ENCODE results near the gene NHS.
"Not testable (repeated sequence)": the region's sequence is repeated elsewhere in the genome, so short reads cannot be mapped to it uniquely, and the experiment has no call there.

The NHS gene

DNA sequence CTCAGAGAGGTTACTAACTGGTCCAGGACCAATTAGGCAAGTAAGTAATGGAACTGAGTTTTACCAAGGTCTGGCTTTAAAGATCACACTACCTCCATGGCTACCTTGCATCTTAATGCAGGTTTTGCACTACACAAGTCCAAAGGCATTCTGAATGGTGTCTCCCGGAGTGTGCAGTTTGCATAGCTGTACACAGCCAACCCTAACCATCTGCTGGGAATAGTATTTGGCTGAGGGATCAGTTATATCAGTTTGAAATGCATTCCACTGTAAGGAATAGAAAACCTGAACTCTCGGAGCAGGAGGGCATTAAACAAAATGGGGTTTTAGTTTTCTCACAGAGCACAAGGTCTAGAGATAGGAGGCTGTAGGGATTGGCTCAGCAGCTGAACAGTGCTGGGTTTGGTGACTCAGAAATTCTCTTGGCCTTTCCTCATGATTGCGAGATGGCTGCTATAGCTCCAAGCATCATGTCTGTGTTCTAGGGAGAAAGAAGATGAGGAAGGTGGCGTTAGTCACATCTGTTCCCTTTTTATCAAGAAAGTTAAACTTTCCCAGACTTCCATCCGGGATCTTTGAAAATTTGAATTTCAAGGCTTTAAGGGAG lies 177.1 kb downstream of the NHS start:
- no peak for DNase-seq

DNA sequence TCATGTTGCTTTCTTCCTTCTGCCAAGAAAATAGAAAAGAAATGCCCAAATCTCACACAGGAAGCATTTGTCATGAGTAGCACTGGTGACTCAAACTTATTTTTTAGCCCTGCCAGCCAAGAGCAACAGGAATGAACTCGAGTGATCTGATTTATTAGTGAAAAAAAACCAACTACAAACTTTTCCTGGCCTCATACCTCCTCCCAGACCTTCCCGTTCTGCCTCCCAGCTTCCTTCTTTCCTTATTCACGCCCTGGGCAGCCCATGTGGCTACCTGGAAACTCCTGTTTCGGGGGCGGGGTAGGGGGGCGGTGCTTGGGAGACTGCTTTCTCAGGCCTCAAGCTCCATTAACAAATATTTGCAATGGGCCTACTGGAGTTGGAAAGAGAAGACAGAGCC lies 178.5 kb downstream of the NHS start:
- DNase-seq = no peak

DNA sequence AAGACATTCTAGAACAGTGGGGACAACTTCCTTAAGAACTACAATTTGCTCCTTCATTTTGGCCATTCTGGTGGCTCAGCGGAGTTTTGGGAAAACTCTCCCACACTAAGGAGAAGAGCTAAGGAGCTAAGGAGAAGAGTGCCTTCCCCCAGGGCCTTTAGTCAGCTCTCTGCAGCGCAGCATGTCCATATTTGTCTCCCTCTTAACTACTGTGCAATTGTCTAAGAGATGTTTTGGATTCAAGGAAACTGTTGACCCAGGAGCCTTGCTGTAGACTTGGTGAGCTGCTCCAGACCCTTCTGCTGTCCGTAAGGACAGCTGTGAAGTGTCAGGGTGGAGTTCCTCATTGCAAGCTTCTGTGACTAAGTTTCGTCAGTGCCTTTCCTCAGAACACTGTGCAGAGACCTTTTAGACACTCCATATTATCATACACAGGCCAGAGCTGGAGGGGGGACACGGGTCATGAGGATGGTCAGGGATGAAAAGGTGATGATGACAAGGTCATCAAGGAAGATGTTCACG lies 179.0 kb downstream of the NHS start:
- DNase-seq = no peak

DNA sequence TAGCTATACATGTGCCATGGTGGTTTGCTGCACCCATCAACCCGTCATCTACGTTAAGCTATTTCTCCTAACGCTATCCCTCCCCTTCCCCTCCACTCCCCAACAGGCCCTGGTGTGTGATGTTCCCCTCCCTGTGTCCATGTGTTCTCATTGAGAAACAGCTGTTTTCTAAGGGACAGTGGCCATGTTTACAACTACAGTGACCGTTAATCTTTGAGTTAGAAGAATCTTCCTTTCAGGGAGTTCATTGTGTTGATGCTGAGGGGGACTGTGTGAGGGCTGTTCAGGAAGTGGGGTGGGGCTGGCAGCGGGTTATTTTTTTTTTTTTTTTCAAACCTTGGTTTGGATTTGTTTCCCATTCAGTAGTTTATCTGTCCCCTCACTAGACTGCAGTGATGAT lies 179.9 kb downstream of the NHS start:
- DNase-seq = no peak

DNA sequence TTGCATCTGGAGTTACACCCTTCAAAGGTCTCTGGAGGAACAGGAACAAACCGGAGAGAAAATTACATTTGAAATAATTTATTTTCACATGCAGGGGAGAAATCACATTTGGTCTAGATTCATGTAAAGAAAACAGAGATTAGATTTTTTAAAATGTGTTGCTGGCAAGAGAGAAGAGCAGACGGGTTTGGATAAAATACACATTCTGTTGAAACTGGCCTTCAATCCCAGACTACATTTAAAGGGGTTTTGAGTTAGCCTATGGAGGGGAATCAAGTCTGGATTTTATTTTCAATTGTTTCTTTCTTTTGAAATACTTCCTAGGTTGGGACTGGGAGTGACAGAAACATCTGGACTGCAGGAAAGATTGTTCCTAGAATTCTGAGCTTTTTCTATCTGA lies 180.8 kb downstream of the NHS start:
- DNase-seq = no peak

DNA sequence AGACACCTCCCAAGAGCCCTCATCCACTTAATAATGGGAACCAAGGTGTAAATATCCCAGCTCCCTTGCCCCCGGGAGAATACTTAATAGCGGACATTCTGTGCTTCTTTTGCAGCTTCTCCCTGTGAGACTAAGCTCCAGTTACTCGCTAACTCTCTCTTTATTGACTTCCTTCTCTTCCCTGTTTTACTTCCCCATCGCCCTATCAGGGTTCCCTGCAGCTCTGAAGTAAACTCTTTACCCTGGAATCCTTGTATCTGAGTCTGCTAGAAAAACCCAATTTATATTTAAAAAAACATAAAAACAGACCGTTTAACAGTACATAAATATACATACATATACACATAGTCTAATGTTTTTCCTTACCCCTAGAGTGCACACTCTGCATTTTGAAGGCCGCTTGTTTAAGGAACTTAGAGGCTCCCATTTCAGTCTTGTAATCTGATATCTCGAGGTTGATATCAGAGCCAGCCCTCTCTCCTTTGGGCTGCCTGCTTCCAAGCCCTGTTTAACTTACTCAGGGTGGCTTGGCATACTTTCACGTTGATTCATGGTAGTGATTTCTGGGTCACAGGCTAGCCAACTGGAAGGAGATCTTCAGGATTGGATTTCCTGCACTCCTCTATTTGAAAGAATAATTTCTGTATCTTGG lies 184.9 kb downstream of the NHS start:
- DNase-seq = no peak

DNA sequence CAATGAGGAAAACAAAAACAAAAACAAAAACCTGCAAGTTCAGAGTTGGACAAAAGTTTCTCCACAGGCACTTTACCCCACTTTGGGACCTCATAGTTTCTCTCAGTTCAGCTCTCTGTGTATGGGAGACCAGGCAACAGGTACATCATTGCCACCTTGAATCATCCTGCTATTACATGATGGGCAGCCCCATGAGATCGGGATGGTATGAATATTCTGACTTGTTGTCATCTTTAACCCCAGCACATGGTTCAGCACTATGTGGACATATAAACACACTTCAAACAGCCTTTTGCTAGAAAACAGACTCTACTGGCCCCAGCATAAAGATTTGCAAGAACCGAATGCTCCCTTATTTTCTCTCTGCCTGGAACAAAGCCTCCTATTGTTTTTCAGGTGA lies 185.4 kb downstream of the NHS start:
- DNase-seq = no peak

DNA sequence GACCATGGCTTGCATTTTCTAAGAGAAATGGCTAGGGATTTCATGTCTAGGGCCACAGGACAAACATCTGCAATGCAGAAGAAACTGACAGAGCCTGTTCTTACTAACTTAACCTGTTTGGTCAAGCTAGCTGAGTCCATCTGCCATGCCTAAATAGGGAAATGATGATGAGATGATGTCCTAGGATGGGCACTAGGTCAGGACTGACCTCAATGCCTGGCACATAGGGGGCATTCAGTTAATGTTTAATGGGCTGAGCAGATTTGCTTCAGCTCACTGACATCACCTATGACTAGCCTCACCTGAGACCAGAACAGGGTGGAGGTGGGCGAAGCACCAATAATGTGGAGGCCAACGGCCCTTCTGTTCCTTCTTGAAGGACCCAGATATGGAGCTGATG lies 188.1 kb downstream of the NHS start:
- DNase-seq = no peak

DNA sequence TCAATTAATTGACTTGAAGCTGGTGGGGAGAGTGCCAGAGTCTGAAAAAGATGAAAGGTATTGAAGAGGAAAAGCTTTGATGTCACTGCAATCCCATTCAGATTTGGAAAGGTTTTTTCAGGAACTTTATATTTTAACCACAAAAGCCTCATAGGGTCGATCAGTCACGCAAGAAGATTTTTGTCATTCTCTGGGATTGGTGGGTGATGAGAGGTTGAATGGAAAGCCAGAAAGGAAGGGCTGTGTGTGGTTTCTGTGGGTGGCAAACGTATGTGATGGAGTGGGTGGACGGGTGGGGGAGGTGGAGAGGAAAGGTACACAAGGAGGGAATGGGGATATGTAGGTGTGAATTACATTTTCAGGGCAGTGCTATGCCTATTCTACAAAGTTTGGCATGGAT lies 188.5 kb downstream of the NHS start:
- no peak for DNase-seq

DNA sequence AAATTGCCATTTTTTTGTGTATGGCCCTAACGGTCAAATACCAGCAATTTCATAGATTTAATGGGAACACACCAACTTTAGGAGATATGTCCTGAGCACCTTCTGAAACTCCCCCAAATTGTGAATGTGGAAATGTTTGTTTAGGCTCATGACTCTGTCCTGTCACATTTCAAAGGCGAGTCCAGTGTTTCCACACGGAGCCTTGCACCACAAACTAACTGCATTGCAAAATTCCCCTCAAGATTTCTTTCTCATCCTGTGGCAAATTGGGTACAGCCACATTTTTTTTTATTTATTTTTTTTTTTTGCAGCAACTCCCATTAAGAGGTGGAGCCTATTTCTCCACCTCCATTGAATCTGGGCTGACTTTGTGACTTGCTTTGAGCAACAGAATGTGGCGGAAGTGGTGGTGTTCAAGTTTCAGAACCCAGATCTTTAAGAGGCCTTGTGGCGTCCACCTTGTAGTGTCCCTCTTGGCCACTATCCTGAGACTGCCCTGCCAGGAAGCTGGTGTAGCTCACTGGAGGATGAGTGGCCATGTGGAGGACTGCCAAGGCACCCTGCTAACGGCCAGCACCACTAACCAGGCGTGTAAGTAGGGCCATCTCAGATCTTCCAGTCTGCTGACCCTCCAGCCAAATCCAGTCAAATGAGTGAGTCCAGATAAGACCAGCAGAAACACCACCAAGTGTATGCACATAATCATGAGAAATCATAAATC lies 189.8 kb downstream of the NHS start:
- no peak for DNase-seq

DNA sequence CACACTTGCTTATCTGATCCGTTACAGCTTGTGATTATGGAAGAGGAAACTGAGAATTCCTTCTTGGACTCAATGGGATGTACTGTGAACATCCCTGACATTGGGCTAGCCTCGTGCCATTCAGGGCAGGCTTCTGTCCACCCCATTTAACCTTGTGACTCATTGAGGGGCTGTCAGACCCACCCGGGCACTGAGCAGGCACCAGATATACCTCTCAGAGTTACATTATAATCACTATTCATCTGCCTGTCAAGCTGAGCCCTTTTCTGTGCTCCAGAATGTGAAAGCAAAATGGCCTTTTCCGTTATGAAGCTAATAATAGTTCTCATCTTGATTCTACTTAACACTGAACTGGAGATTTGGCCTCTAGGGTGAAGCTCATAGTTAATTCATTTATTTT lies 191.7 kb downstream of the NHS start:
- DNase-seq = no peak

DNA sequence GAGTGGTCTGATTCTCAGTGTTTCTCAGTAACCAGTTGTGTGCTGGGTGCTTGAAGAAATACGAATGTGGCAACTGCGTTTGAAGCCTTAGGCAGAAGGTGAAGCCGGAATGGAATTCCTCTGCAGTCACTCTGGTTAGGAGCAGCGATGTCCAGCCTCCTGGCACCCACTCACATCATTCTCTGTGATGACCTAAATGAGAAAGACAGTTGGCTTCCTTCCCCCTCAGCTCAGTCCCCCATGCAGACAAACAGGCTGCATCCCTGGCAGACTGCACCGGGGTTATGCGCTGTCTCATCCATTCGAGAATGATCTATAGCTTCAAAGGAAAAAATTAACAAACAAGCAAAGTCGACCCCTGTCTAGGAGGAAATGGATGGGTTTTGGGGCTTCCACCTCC lies 192.2 kb downstream of the NHS start:
- no peak for DNase-seq

DNA sequence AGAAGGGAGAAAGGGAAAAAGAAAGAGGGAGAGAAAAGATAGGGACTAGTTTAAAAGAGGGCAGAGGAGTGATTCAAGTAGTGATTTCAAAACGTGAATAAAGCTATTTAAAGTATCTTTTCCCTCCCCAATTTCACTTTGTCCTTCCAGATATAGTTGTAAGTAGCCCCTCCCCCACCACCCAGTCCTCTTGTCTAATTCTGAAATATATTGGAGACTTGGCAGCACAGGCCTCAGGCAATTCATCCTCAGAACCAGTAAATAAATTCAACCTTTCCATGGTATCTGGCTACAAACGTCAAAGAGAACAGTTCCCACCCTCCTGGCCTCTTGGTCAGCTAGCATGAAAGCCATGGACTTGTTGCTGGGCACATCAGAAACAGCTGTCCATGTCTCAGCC lies 192.8 kb downstream of the NHS start:
- DNase-seq = no peak

DNA sequence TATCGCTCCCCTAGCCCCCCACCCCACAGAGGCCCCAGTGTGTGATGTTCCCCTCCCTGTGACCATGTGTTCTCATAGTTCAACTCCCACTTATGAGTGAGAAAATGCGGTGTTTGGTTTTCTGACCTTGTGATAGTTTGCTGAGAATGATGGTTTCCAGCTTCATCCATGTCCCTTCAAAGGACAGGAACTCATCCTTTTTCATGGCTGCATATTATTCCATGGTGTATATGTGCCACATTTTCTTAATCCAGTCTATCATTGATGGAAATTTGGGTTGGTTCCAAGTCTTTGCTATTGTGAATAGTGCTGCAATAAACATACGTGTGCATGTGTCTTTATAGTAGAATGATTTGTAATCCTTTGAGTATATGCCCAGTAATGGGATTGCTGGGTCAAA lies 193.8 kb downstream of the NHS start:
- DNase-seq = not testable (repeated sequence)

DNA sequence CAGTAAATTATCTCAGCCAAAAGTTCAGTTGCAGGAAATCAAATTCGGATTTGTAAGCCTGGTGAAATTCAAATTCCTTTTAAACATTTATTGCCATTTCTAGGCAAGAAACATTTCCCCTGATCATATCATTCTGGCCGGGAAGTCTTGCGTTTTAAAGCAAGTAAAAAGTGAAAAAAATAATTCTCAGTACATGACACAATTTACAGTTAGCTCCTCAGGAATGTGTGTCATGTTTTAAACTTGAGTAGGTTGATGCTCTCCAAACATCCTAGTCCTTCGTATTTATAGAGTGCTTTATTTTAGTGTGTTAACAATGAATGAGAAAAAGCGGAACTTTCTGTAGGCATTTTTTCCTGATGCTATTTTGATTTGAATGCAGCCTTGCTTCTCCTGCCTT lies 204.0 kb downstream of the NHS start:
- DNase-seq = no peak

DNA sequence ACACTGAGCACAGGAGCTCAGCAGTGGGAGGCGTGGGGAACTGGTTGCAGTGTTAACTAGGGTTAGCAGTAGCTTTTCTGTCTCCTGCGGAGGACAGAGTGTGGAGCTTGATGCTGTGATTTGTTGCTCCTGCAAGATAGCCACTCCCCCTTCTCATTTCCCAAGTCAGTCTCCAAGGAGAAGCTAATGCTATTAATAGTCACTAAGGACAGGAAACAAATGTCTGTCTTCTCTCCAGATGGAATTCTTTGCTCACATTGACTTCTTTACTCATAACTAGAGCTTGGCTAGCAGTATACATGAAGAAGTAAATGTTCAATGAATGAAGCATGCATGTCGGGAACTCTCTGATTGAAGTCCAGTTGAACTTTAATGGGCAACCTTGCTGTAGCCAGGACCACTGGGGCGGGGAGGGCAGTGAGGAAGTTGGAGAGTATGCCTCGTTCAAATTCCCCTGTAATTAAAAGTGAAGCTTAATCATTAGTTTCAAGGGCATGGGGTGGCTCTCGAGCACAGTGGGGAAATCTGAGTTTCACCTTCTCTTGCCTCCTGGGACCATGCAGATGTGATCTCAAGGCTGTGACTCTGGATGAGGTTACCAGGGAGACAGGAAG lies 205.6 kb downstream of the NHS start:
- DNase-seq = no peak

DNA sequence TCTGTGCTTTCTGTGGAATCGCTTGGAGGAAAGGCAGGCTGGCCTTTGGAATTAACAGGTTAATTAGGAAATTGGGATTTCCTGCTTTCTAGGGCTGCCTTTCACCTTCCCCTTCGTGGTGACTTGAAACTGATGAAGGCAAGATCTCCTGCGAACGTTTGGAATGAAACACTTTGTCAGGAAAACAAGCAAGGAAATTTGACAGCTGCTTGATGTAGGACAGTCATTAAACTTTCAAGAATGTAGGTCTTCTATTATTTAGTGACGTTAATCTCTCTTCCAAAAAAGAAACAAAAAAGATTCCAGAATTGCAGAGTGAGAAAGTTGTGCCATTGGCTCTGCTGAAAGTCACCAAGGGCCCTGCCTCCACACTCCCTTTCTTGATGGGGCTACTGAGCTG lies 206.6 kb downstream of the NHS start:
- no peak for DNase-seq

DNA sequence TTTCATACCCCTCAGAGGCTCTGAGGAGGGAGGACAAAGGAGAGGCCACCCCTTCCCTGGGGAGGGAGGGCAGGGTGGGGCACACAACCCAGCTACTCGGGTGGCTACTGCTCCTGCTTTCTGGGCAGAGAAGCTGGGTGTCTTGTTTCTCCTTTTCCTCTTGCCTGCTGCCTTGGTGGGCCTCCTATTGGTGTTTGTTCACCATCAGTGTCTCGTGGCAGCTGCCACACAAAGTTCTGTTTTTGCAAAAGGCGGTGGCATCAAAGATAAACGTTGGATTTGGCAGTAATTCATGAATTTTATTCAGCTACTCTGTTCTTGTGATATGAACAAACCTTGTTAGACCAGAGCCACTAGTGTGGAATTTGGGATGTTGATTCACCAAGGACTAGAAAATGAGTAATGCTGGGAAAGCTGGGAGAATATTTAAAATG lies 209.3 kb downstream of the NHS start:
- no peak for DNase-seq

DNA sequence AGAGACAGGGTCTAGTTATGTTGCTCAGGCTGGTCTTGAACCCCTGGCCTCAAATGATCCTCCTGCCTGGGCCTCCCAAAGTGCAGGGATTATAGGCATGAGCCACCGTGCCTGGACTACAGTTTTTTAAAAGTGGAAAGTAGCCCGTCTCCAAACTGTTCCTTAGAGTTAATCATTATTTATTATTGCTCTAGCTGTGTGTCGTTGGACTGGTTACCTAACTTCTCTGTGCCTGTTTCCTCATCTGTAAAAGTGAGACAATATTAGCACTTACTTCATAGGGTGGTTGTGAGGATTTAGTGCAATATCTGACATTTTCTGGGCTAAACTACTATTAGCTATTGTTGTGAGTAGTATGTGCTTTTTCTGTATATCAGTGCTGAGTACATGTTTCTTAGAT lies 210.0 kb downstream of the NHS start:
- no peak for DNase-seq

DNA sequence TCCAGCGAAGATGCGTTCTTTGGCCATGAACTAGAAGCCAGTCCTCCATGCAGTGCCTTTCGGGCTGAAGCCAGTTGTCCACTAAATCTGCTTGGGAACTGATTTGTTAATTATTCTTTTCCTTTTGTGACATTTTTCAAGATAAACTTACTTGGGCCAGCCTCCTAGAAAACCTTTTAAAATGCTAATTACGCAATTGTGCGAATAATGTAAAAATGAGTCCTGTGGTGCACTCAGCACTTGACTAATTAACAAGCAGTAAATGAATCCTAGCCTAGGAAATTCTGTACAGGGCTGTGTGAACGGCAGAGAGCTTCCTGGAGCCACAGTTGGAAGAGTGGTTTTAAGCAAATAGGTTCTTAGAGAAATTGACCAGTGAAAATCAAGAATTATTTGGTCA lies 212.4 kb downstream of the NHS start:
- no peak for DNase-seq

DNA sequence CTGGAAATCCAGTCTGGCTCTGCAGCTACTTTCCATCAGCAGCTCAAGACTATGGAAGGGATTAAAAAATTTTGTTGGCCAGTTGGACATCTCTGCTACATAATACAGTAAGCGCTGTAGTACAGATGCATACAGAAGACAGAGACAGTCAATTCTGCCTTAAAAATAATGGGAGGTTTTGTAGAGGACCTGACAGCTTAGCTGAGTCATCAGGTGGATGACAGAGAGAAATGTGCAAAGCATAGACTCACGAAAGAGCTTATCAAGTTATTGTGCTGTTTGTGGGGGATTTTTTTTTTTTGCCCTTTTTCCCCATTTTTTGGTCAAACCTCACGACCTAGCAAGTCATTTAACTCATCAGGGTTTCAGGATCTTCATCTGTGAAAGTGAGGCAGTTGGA lies 213.3 kb downstream of the NHS start:
- no peak for DNase-seq

DNA sequence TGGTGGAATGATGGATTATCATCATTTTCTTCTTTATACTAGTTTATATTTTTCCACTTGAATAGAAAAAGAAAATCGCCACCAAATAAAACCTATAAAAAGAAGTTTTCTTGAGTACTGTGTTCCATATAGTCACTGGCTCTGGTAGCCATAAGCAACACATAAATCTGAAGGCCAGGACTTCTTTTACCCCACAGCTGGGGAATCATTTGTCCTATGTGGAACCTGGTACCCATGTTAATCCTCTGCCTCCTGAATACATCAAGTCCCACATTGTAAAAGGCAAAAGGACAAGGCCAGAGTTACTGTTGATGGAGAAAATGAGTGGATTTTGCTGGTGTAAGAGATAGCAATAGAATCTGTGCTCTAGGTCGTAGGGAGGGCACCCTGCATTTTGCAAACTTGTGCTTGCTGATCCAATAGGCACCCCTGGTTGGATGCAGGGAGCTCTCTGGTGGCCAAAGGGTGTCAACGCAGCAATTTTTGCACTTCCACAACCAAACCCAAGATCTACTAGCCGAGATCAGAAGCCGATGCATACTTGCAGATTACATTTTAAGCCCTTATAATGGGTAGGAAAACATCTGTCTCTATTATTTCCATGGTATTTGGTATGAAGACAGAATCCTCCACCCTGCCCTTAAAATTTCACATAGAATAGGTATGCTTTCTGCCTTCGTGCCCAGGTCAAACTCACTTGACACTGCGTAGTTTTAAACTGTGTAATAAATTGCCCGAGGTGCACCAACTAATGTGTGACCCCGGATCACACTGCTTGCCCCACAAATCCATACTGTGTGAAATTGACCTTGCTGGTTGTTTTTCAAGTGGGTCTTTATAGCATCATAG lies 216.1 kb downstream of the NHS start:
- DNase-seq = peak; percentile 28 to 53

DNA sequence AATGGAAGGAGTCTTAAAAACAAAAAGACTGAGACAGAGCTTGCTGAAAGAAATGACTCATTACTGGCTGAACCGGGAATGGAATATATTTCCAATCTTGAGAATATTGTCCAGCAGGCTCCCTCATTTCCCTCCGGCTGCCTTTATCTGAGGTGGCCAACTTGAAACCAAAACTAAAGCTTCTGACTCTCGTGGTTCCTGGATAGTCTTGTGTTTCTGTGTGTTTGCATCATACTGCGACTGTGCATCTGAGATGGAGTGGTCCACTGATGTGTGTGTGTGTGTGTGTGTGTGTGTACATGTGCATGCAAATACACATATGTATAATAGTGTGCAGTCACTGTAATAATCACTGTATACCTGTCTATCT lies 216.7 kb downstream of the NHS start:
- no peak for DNase-seq
